Endometrial microvascular endothelial cells (primary cell): Measurements from ENCODE around the gene PLEKHG4. TPM values are rescaled to one million over a fixed set of nuclear protein-coding genes. Genes with fewer than 3 reads are reported as not detected.

Experiments used
- in situ Hi-C: cut with HindIII; loops from 2 replicates; pipeline ENCODE4 v1.10.0; 2017; ENCODE audit warnings: low sequenced_read_pairs, low pct_unique_long_range_greater_than_20kb; ENCODE audit errors: inconsistent ontology term
- total RNA-seq: library from RNA; depleted of rRNA; stranded (reverse); fragments of >200 nt; gene quantifications from one replicate; pipeline ENCODE4 v1.2.3, GENCODE V29; 2015; ENCODE audit errors: inconsistent ontology term

Gene PLEKHG4
- total RNA-seq, 1 donor from 2014 or later = 69.4 TPM

GRCh38 chr16:67244387-67245185 lies 34.7 kb upstream of the PLEKHG4 start:
- in situ Hi-C loops = no loop called here

GRCh38 chr16:67245186-67245585 lies 34.1 kb upstream of the PLEKHG4 start:
- in situ Hi-C loops = no loop called here

GRCh38 chr16:67245674-67246080 lies 33.7 kb upstream of the PLEKHG4 start:
- in situ Hi-C loops = no loop called here

DNA sequence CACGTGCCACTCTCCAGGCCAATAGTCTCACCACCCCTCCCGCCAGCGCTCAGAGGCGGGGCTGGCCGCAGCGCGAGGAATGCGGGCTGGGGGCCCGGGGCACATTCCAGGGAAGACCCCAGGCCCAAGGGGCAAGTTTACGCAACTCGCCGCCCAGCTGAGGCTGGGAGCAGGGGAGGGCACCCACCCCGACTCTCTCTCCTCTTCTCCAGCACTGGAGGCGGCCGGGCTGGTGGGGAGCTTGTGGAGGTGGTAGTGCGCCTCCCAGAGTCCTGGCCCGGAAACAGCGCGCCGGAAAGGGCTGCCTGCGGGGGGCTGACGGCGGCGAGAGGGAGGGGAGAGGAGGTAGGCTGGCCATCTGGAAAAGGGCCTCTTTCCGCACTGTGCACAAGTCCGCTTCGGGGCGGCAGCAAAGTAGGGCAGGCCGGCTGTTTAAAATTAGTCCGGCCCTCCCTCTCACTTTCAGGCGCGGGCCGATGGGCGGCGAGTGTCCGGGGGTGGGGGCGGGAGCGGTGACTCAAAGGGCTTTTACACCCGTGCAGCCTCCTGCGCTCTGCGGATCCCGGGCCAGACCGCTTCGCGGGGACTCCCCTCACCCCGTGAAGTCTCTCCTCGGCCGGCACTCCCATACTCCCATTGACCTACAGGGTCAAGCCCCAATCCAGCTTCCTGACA lies 33.1 kb upstream of the PLEKHG4 start:
- in situ Hi-C loops = no loop called here

DNA sequence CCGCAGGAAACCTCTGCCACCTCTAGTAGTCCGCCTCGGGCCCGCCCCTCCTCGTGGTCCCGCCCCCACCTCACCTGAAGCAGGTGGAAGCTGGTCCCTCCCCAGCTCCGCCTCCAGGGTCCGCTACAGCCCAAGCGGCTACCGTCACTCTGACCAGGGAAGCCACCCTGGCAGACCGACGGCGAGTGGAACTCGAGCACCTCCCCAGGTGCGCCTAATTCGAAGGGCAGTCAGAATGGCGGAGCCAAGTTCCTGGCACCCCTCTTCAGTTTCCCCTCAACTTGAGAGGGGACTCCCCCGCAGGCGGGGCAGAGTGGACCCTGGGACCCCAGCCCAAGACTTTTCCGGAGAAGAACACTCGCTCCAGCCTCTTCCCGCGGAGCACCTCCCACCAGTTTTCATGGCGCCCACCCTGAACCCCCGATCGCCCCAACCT lies 32.6 kb upstream of the PLEKHG4 start:
- in situ Hi-C loops = no loop called here

- in situ Hi-C loops = no loop called here
Observed at GRCh38 chr16:67247192-67248072, 31.9 kb upstream of the PLEKHG4 start, which contains the start of gene FHOD1. Gene FHOD1, minus strand, starts transcription at chr16:67247481. Its CDS starts 71 bp downstream, at chr16:67247410.

GRCh38 chr16:67248073-67248400 lies 31.3 kb upstream of the PLEKHG4 start:
- in situ Hi-C loops = no loop called here

GRCh38 chr16:67248401-67249177 lies 30.7 kb upstream of the PLEKHG4 start, which contains the start of gene SLC9A5:
Gene SLC9A5, plus strand, starts transcription at chr16:67248979. Its CDS starts 36 bp downstream, at chr16:67249015.
- in situ Hi-C loops = no loop called here

- in situ Hi-C loops = no loop called here
Observed at GRCh38 chr16:67249178-67250044, 29.9 kb upstream of the PLEKHG4 start.

GRCh38 chr16:67250045-67250327 lies 29.3 kb upstream of the PLEKHG4 start:
- in situ Hi-C loops = no loop called here

DNA sequence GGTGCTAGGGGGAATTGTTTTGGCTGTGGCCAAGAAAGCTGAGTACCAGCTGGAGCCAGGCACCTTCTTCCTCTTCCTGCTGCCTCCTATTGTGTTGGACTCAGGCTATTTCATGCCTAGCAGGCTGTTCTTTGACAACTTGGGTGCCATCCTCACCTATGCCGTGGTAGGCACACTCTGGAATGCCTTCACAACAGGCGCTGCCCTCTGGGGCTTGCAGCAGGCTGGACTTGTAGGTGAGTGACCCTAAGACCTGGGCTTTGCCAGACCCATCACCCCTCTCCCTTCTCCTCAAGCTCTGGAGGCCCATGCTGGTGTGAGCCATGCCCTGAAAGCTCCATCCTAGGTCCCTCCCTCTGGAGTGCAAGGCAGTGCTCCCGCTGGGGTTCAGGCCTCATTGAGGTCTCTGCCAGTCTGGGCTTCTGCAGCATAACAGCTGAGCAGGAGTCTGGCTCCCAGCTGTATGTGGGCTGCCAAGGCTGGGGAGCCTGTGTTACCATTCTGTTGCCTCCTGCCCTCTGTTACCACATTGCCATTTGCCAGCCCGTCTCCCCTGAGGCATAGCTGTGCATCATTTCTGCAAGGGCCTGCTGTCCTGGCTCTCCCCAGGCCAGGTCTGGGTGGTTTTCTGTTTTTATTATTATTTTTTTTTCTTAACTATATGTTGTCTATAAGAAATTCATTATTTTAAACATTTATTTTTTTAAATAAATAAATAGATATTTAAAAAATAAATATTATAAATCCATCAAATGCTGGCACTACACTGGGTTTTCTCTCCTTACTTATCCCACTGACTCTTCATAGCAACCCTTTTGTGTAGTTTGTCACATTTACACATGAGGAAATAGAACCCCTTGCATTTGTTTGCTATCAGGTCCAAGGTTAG lies 26.5 kb upstream of the PLEKHG4 start:
- in situ Hi-C loops = no loop called here

DNA sequence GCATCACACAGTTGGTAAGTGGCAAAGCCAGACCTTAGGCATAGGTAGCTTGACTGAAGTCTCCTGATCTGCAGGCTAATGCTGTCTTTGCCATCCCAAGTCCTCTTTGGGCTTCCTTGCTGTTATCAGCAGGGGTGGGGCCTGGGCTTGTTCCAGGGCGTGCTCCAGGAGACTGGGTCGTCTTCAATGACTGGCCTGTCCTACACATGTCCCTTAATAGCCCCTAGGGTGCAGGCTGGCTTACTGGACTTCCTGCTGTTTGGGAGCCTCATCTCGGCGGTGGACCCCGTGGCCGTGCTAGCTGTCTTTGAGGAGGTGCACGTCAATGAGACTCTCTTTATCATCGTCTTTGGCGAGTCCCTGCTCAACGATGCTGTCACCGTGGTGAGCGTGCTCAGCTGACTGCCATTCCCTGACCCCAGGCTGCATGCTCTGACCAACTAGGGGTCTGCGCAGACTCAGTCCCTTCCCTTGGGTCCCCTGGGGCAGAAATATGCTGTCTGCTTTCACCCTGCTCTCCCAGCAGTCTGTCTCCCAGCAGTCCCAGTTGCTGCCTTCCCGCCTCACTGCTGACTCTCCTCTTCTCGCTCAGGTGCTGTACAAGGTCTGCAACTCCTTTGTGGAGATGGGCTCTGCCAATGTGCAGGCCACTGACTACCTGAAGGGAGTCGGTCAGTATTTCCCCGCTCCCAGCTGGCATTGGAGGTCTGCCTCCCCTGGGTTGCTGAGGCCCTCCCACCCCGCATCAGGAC lies 24.4 kb upstream of the PLEKHG4 start:
- in situ Hi-C loops = no loop called here

- in situ Hi-C loops = no loop called here
Observed at GRCh38 chr16:67255553-67256221, 23.6 kb upstream of the PLEKHG4 start.

- in situ Hi-C loops = no loop called here
Observed at GRCh38 chr16:67256701-67257230, 22.6 kb upstream of the PLEKHG4 start.

DNA sequence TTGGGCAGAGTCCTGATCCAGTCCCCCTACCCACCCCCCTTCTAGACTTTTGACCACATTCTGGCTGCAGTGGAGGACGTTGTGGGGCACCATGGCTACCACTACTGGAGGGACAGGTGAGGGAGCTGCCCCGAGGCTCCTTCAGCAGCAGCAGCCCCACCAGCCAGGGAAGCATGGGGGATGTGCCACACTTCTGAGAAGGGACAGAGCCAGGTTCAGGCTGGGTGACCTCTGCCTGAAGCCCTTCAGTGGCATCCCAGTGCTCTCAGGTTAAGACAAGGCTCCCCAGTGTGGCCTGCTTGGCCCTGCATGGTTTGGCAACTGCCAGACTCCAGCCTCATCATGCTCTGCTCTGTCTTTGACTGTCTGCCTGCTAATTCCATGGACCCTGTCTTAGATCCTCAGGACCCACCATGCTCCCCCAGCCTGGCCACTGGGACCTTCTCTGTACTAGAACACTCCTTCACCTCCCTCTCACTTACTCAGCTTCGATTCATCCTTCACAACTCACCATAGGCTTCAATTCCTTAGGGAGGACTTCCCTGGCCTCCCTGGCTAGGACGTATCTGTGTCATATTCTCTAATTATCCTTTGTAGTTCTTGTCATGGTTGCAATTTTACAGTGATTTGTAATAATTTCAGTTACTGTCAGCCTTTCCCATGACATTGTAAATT lies 21.7 kb upstream of the PLEKHG4 start:
- in situ Hi-C loops = no loop called here
